SK-N-SH treated with all-trans-retinoic acid at 6 μM for 48 hours (cell line): ENCODE results near the gene KIF21B.

ENCODE experiments used
- ATAC-seq: fragments of 200-7000 bp; cut with Tn5 transposase; 3 replicates; pipeline ENCODE4 v1.9.1; 2020; ENCODE audit warnings: mild to moderate bottlenecking, moderate library complexity
- ARNTL ChIP-seq: fragments of 450-650 bp; formaldehyde crosslinking; IDR thresholded peaks from 2 replicates; pipeline ENCODE4 v1.5.0; 2020; ENCODE audit warnings: low read depth, mild to moderate bottlenecking, moderate library complexity, borderline replicate concordance
- BACH2 ChIP-seq: fragments of 250-450 bp; sonication (Bioruptor Pico); IDR thresholded peaks from 2 replicates; pipeline ENCODE4 v1.9.0; 2021; ENCODE audit warnings: mild to moderate bottlenecking, borderline replicate concordance
- CSDC2 ChIP-seq: fragments of 250-450 bp; sonication (Bioruptor Pico); IDR thresholded peaks from 2 replicates; pipeline ENCODE4 v1.5.0; 2020; ENCODE audit warnings: mild to moderate bottlenecking, moderate library complexity
- ESRRG ChIP-seq: fragments of 250-450 bp; sonication (Bioruptor Pico); IDR thresholded peaks from 2 replicates; pipeline ENCODE4 v1.6.1; 2021; ENCODE audit warnings: mild to moderate bottlenecking
- GLIS3 ChIP-seq: fragments of 250-450 bp; sonication (Bioruptor Pico); IDR thresholded peaks from 2 replicates; pipeline ENCODE4 v1.5.0; 2020; ENCODE audit warnings: mild to moderate bottlenecking, moderate library complexity
- ISL1 ChIP-seq: fragments of 250-450 bp; sonication (Bioruptor Pico); IDR thresholded peaks from 2 replicates; pipeline ENCODE4 v2.1.2; 2022; ENCODE audit warnings: mild to moderate bottlenecking, moderate library complexity
- OSR1 ChIP-seq: fragments of 250-450 bp; sonication (Bioruptor Pico); IDR thresholded peaks from 2 replicates; pipeline ENCODE4 v1.8.0; 2022; ENCODE audit warnings: moderate library complexity, mild to moderate bottlenecking, inconsistent platforms
- POU6F1 ChIP-seq: fragments of 250-450 bp; sonication (Bioruptor Pico); IDR thresholded peaks from 2 replicates; pipeline ENCODE4 v1.8.0; 2021; ENCODE audit warnings: low read depth, mild to moderate bottlenecking, moderate library complexity, borderline replicate concordance
- PPARA ChIP-seq: fragments of 250-450 bp; sonication (Bioruptor Pico); IDR thresholded peaks from 2 replicates; pipeline ENCODE4 v1.5.0; 2020; ENCODE audit warnings: mild to moderate bottlenecking, borderline replicate concordance
- RARB ChIP-seq: fragments of 250-450 bp; sonication (Bioruptor Pico); IDR thresholded peaks from 2 replicates; pipeline ENCODE4 v1.8.0; 2021; ENCODE audit warnings: mild to moderate bottlenecking, moderate library complexity
- SNAI2 ChIP-seq: fragments of 250-450 bp; sonication (Bioruptor Pico); IDR thresholded peaks from 2 replicates; pipeline ENCODE4 v1.5.0; 2020; ENCODE audit warnings: mild to moderate bottlenecking, moderate library complexity
- TSHZ2 ChIP-seq: fragments of 250-450 bp; sonication (Bioruptor Pico); IDR thresholded peaks from 2 replicates; pipeline ENCODE4 v1.5.0; 2020; ENCODE audit warnings: mild to moderate bottlenecking, moderate library complexity
- ZC3H10 ChIP-seq: fragments of 250-450 bp; sonication (Bioruptor Pico); IDR thresholded peaks from 2 replicates; pipeline ENCODE4 v1.5.1; 2021; ENCODE audit warnings: mild to moderate bottlenecking, moderate library complexity
- ZFP3 ChIP-seq: fragments of 250-450 bp; sonication (Bioruptor Pico); IDR thresholded peaks from 2 replicates; pipeline ENCODE4 v1.5.0; 2020; ENCODE audit warnings: mild to moderate bottlenecking, moderate library complexity
- ZFP30 ChIP-seq: fragments of 450-650 bp; formaldehyde crosslinking; IDR thresholded peaks from 2 replicates; pipeline ENCODE4 v1.5.0; 2022; ENCODE audit warnings: mild to moderate bottlenecking, moderate library complexity
- ZNF565 ChIP-seq: fragments of 450-650 bp; formaldehyde crosslinking; conservative IDR thresholded peaks from 2 replicates; pipeline ENCODE4 v1.5.0; 2020; ENCODE audit warnings: low read depth, mild to moderate bottlenecking, moderate library complexity
- ZNF70 ChIP-seq: fragments of 450-650 bp; formaldehyde crosslinking; IDR thresholded peaks from 2 replicates; pipeline ENCODE4 v1.5.0; 2020; ENCODE audit warnings: mild to moderate bottlenecking, moderate library complexity
- ZNF8 ChIP-seq: fragments of 450-650 bp; formaldehyde crosslinking; IDR thresholded peaks from 2 replicates; pipeline ENCODE4 v1.5.0; 2020; ENCODE audit warnings: mild to moderate bottlenecking, moderate library complexity
- TF ChIP-seq, protein P1 (sequence below): fragments of 250-450 bp; sonication (Bioruptor Pico); IDR thresholded peaks from 2 replicates; pipeline ENCODE4 v1.5.1; 2021; ENCODE audit warnings: mild to moderate bottlenecking, moderate library complexity
- TF ChIP-seq, protein P2 (sequence below): fragments of 250-450 bp; sonication (Bioruptor Pico); IDR thresholded peaks from 2 replicates; pipeline ENCODE4 v1.8.0; 2020; ENCODE audit warnings: mild to moderate bottlenecking, moderate library complexity, borderline replicate concordance

Gene KIF21B

DNA sequence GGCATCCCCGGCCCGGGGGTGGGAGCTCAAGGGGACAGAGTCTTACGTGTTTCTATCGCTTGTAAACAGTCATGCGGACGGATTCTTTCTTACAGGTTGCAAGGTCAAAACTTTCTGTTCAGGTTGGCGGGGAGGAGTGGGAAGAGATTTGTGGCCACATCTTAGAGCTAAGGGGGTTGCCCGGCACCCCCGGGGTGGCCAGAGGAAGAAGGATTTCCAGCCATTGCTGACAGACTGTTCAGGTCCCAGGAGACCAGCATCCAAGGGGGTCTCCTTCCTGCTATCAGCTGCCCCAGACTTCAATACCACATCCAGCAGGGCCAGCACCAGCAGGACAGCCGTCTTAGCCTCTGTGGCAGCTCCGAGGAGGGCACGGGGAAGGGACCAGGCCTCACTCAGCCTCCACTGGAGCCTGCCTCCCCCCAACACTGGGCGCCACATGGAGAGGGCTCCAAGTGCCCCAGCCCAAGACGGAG, 52.0 kb downstream of the KIF21B start:
- no peak for ATAC-seq

GRCh38 chr1:200970771-200971427, 52.6 kb downstream of the KIF21B start:
- no peak for TF ChIP-seq TSHZ2 (CRISPR knock-in tag)
- TF ChIP-seq ZFP30 (CRISPR knock-in tag) = no peak
- TF ChIP-seq, protein P1, sequence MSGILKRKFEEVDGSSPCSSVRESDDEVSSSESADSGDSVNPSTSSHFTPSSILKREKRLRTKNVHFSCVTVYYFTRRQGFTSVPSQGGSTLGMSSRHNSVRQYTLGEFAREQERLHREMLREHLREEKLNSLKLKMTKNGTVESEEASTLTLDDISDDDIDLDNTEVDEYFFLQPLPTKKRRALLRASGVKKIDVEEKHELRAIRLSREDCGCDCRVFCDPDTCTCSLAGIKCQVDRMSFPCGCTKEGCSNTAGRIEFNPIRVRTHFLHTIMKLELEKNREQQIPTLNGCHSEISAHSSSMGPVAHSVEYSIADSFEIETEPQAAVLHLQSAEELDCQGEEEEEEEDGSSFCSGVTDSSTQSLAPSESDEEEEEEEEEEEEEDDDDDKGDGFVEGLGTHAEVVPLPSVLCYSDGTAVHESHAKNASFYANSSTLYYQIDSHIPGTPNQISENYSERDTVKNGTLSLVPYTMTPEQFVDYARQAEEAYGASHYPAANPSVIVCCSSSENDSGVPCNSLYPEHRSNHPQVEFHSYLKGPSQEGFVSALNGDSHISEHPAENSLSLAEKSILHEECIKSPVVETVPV = no peak
- no peak for TF ChIP-seq ARNTL (CRISPR knock-in tag)
- TF ChIP-seq GLIS3 (CRISPR knock-in tag) = no peak
- no peak for TF ChIP-seq CSDC2 (CRISPR knock-in tag)
- no peak for TF ChIP-seq ISL1 (CRISPR knock-in tag)
- no peak for TF ChIP-seq ZFP3 (CRISPR knock-in tag)
- no peak for TF ChIP-seq ZNF565 (CRISPR knock-in tag)
- TF ChIP-seq, protein P2, sequence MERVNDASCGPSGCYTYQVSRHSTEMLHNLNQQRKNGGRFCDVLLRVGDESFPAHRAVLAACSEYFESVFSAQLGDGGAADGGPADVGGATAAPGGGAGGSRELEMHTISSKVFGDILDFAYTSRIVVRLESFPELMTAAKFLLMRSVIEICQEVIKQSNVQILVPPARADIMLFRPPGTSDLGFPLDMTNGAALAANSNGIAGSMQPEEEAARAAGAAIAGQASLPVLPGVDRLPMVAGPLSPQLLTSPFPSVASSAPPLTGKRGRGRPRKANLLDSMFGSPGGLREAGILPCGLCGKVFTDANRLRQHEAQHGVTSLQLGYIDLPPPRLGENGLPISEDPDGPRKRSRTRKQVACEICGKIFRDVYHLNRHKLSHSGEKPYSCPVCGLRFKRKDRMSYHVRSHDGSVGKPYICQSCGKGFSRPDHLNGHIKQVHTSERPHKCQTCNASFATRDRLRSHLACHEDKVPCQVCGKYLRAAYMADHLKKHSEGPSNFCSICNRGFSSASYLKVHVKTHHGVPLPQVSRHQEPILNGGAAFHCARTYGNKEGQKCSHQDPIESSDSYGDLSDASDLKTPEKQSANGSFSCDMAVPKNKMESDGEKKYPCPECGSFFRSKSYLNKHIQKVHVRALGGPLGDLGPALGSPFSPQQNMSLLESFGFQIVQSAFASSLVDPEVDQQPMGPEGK (CRISPR knock-in tag) = no peak
- TF ChIP-seq ZNF8 (CRISPR knock-in tag) = no peak
- no peak for TF ChIP-seq ESRRG (CRISPR knock-in tag)
- no peak for TF ChIP-seq OSR1 (CRISPR knock-in tag)
- TF ChIP-seq ZC3H10 (CRISPR knock-in tag) = no peak
- TF ChIP-seq SNAI2 (CRISPR knock-in tag) = no peak
- no peak for TF ChIP-seq PPARA
- no peak for TF ChIP-seq ZNF70 (CRISPR knock-in tag)
- no peak for TF ChIP-seq POU6F1 (CRISPR knock-in tag)
- TF ChIP-seq RARB = no peak
- TF ChIP-seq, all 23 proteins: peak for 0
- no peak for ATAC-seq

More for the DNA sequence above, 52.0 kb downstream of the KIF21B start:
- TF ChIP-seq ISL1 (CRISPR knock-in tag) (no peak), ZNF8 (CRISPR knock-in tag) (no peak), BACH2 (CRISPR knock-in tag) (no peak)
- TF ChIP-seq, protein P1 = no peak

- ATAC-seq = no peak
- TF ChIP-seq ZNF8 (CRISPR knock-in tag) = no peak
- TF ChIP-seq, protein P1 = no peak
- TF ChIP-seq, protein P2 (CRISPR knock-in tag) = no peak
- TF ChIP-seq BACH2 (CRISPR knock-in tag) = no peak
- no peak for TF ChIP-seq CSDC2 (CRISPR knock-in tag)
- TF ChIP-seq ISL1 (CRISPR knock-in tag) = no peak
- no peak for TF ChIP-seq ZFP30 (CRISPR knock-in tag)
- no peak for TF ChIP-seq ZFP3 (CRISPR knock-in tag)
- TF ChIP-seq SNAI2 (CRISPR knock-in tag) = no peak
- no peak for TF ChIP-seq ZNF565 (CRISPR knock-in tag)
- TF ChIP-seq ZNF70 (CRISPR knock-in tag) = no peak
- no peak for TF ChIP-seq ZC3H10 (CRISPR knock-in tag)
These were observed 53.6 kb downstream of the KIF21B start for GRCh38 chr1:200969726-200970561.
